Cerebellar nuclear complex (tissue), 1 donor: ENCODE measurements around the gene RDH5.

Experiments
- DNase-seq, 2 experiments: peaks; one replicate each; lab custom pipeline; 2025; lab: John Stamatoyannopoulos, UW

Gene RDH5

GRCh38 chr12:55720071-55720564 lies at the start of gene RDH5:
Gene RDH5 (plus strand): TSS chr12:55720393. CDS start chr12:55721185, 792 bp downstream.
- no peak for DNase-seq

- no peak for DNase-seq
Measured at GRCh38 chr12:55671746-55672145, 48.4 kb upstream of the RDH5 start.

GRCh38 chr12:55673638-55674037 lies 46.6 kb upstream of the RDH5 start:
- DNase-seq, result no peak

- no peak for DNase-seq
Measured at GRCh38 chr12:55675666-55676065, 44.5 kb upstream of the RDH5 start.

GRCh38 chr12:55676707-55677106 lies 43.5 kb upstream of the RDH5 start:
- DNase-seq, result no peak

- DNase-seq, result no peak
Measured at GRCh38 chr12:55679691-55680090, 40.5 kb upstream of the RDH5 start.

GRCh38 chr12:55681142-55682077 lies 38.8 kb upstream of the RDH5 start:
- DNase-seq, result no peak

- no peak for DNase-seq
Measured at GRCh38 chr12:55682087-55682796, 38.0 kb upstream of the RDH5 start.

- no peak for DNase-seq
Measured at GRCh38 chr12:55683676-55684075, 36.5 kb upstream of the RDH5 start.

- no peak for DNase-seq
Measured at GRCh38 chr12:55684761-55685370, 35.3 kb upstream of the RDH5 start.

- DNase-seq, result no peak
Measured at GRCh38 chr12:55685671-55686070, 34.5 kb upstream of the RDH5 start.

GRCh38 chr12:55686366-55687010 lies 33.7 kb upstream of the RDH5 start:
- DNase-seq, result no peak

- no peak for DNase-seq
Measured at GRCh38 chr12:55687746-55688145, 32.4 kb upstream of the RDH5 start.

- DNase-seq, result no peak
Measured at GRCh38 chr12:55688716-55689655, 31.2 kb upstream of the RDH5 start.

GRCh38 chr12:55692631-55693322 lies 27.4 kb upstream of the RDH5 start:
- DNase-seq, result no peak

- no peak for DNase-seq
Measured at GRCh38 chr12:55693323-55694187, 26.6 kb upstream of the RDH5 start.

- no peak for DNase-seq
Measured at GRCh38 chr12:55694188-55694515, 26.0 kb upstream of the RDH5 start.

- DNase-seq, result no peak
Measured at GRCh38 chr12:55694651-55695050, 25.5 kb upstream of the RDH5 start.

GRCh38 chr12:55695349-55695748 lies 24.8 kb upstream of the RDH5 start:
- DNase-seq, result no peak
